HepG2 (cell line): ENCODE data around the gene NOTUM. TPM values are rescaled to one million over a fixed set of nuclear protein-coding genes. Genes with fewer than 3 reads are reported as not detected.

Experiments used
- CBFB ChIP-seq: sonication (generic); formaldehyde crosslinking; IDR thresholded peaks from 2 replicates; pipeline ENCODE4 v1.4.0; 2020; ENCODE audit warnings: missing genetic modification reagents
- FOXM1 ChIP-seq: sonication (generic); formaldehyde crosslinking; IDR thresholded peaks from 2 replicates; pipeline ENCODE4 v1.5.0; 2020; ENCODE audit warnings: missing genetic modification reagents
- GMEB2 ChIP-seq: IDR thresholded peaks from 2 replicates; pipeline ENCODE4 v1.6.1; 2016; ENCODE audit warnings: missing biosample characterization, missing genetic modification reagents, low read depth
- HINFP ChIP-seq: sonication (generic); formaldehyde crosslinking; IDR thresholded peaks from 2 replicates; pipeline ENCODE4 v1.4.0; 2020; ENCODE audit warnings: low read depth, mild to moderate bottlenecking, missing genetic modification reagents
- HNRNPH1 ChIP-seq: fragments of 200-400 bp; formaldehyde crosslinking; optimal IDR thresholded peaks from 2 replicates; pipeline ENCODE3; 2017; ENCODE audit warnings: mild to moderate bottlenecking, low read depth, low read length
- HNRNPLL ChIP-seq: fragments of 200-400 bp; formaldehyde crosslinking; IDR thresholded peaks from 2 replicates; pipeline ENCODE4 v1.6.1; 2017; ENCODE audit warnings: mild to moderate bottlenecking, low read depth, low read length; ENCODE audit not compliant: poor library complexity, severe bottlenecking
- HOXD1 ChIP-seq: sonication (generic); formaldehyde crosslinking; IDR thresholded peaks from 2 replicates; pipeline ENCODE4 v1.5.0; 2020; ENCODE audit warnings: missing genetic modification reagents
- MATR3 ChIP-seq: sonication (generic); formaldehyde crosslinking; IDR thresholded peaks from 2 replicates; pipeline ENCODE4 v1.4.0; 2020; ENCODE audit warnings: missing genetic modification reagents
- MED8 ChIP-seq: sonication (generic); formaldehyde crosslinking; IDR thresholded peaks from 2 replicates; pipeline ENCODE4 v1.8.1; 2023; ENCODE audit warnings: mild to moderate bottlenecking, missing genetic modification reagents; ENCODE audit not compliant: insufficient replicate concordance
- SP1 ChIP-seq, 2 experiments: fragments of 450-650 bp in 1 of 2; sonication (generic) in 1 of 2; formaldehyde crosslinking in 1 of 2; IDR thresholded peaks; 2 replicates each; pipeline versions ENCODE4 v1.4.0 to v1.6.1; 2016 to 2020; ENCODE audit warnings: missing genetic modification reagents in 1 of 2
- SP2 ChIP-seq: sonication (generic); formaldehyde crosslinking; IDR thresholded peaks from 2 replicates; pipeline ENCODE4 v1.5.1; 2020; ENCODE audit warnings: mild to moderate bottlenecking, missing genetic modification reagents
- SRSF4 ChIP-seq: fragments of 200-400 bp; formaldehyde crosslinking; IDR thresholded peaks from one replicate; pipeline ENCODE4 v1.6.1; 2018; ENCODE audit warnings: mild to moderate bottlenecking, low read depth, low read length, moderate library complexity; ENCODE audit not compliant: poor library complexity, severe bottlenecking
- SSRP1 ChIP-seq: IDR thresholded peaks from 2 replicates; pipeline ENCODE4 v1.6.1; 2016; ENCODE audit warnings: control low read depth
- TAF15 ChIP-seq: fragments of 200-400 bp; formaldehyde crosslinking; IDR thresholded peaks from one replicate; pipeline ENCODE4 v1.6.1; 2018; ENCODE audit warnings: mild to moderate bottlenecking, low read depth, low read length; ENCODE audit not compliant: poor library complexity, severe bottlenecking
- ZBTB3 ChIP-seq: sonication (generic); formaldehyde crosslinking; IDR thresholded peaks from 2 replicates; pipeline ENCODE4 v1.4.0; 2020; ENCODE audit warnings: low read depth, mild to moderate bottlenecking, moderate library complexity, missing genetic modification reagents, borderline replicate concordance
- ZBTB42 ChIP-seq: sonication (generic); formaldehyde crosslinking; IDR thresholded peaks from 2 replicates; pipeline ENCODE4 v1.5.0; 2020; ENCODE audit warnings: mild to moderate bottlenecking, missing genetic modification reagents
- ZFY ChIP-seq: sonication (generic); formaldehyde crosslinking; IDR thresholded peaks from 2 replicates; pipeline ENCODE4 v1.4.0; 2020; ENCODE audit warnings: missing genetic modification reagents
- ZNF274 ChIP-seq: sonication (generic); formaldehyde crosslinking; IDR thresholded peaks from 2 replicates; pipeline ENCODE4 v1.5.1; 2020; ENCODE audit warnings: mild to moderate bottlenecking, missing genetic modification reagents
- ZNF317 ChIP-seq: sonication (generic); formaldehyde crosslinking; IDR thresholded peaks from 2 replicates; pipeline ENCODE4 v1.5.0; 2020; ENCODE audit warnings: mild to moderate bottlenecking, missing genetic modification reagents
- ZNF329 ChIP-seq: sonication (generic); formaldehyde crosslinking; IDR thresholded peaks from 2 replicates; pipeline ENCODE4 v1.9.0; 2021; ENCODE audit warnings: low read depth, mild to moderate bottlenecking, missing genetic modification reagents
- ZNF354B ChIP-seq: sonication (generic); formaldehyde crosslinking; IDR thresholded peaks from 2 replicates; pipeline ENCODE4 v1.8.0; 2022; ENCODE audit warnings: mild to moderate bottlenecking, missing genetic modification reagents
- ZNF512 ChIP-seq: sonication (generic); formaldehyde crosslinking; IDR thresholded peaks from 2 replicates; pipeline ENCODE4 v1.4.0; 2020; ENCODE audit warnings: mild to moderate bottlenecking, missing genetic modification reagents
- polyA plus RNA-seq, 8 experiments: library from polyadenylated mRNA; depleted of rRNA in 3 of 8; stranded (reverse) in 7 of 8; unstranded in 1 of 8; fragments of >200 nt; fragmentation: Illumina TruSeq in 4 of 8; extraction: Trizol in 4 of 8; gene quantifications; 2 replicates each; pipeline versions ENCODE4 v1.2.1 to v1.2.3, GENCODE V29; 2011 to 2016; ENCODE audit warnings: low read depth in 4 of 8, missing spikeins in 1 of 8, mixed read lengths in 1 of 8; ENCODE audit not compliant: insufficient read depth in 1 of 8
- total RNA-seq, 5 experiments: library from RNA; depleted of rRNA; stranded (reverse); fragments of >200 nt; fragmentation: Illumina TruSeq; extraction: Trizol; gene quantifications; 2 replicates each; pipeline ENCODE4 v1.2.3, GENCODE V29; 2016; ENCODE audit warnings: low read depth in 1 of 5
- TF ChIP-seq, protein P1 (sequence below): sonication (generic); formaldehyde crosslinking; IDR thresholded peaks from 2 replicates; pipeline ENCODE4 v1.8.0; 2022; ENCODE audit warnings: missing genetic modification reagents, mild to moderate bottlenecking, inconsistent platforms, borderline replicate concordance

Gene NOTUM
- total and polyA plus RNA-seq, 2 of the 13 experiments (the other 11 are each of a cell fraction or from before 2014, with no cell fraction given): 150 to 160 TPM

DNA sequence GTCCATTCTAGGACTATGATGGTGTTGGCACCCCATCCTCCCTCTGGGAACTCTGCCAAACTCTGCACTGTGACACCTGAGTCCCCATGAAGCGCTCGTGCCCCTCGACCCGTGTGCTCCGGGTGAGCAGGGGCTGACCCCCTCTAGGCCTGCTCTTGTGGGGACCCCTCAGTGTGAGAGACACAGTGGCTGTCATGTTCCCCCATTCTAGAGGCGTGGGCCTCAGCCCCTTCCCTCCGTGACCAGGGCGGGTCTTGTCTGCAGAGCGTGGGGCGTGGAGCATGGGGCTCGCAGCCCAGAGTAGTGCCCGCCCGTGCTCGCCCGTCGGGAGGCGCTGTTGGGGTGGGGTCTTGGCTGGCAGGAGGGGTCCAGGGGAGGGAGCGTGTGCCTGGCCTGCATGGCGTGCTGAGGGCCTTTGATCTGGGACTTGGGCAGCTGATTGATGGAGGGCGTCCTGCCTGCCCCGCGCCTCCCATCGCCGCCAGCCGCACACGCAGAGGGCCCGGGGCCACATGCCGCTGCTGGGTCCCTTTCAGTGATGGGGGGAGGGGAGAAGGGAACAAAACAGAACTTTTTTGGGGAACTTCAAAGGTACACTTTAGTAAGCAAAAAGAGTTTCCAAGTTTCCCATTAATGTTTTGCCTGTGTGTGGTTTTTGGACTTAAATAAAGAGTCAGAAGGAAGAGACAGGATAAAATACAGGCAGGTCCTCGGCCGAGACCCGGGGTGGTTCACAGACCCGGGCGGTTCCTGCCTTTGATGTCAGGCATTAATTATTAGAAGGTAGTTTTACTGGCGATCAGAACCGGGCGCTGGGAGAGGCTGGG lies 39.2 kb upstream of the NOTUM start (continued):
- TF ChIP-seq MATR3 (CRISPR knock-in tag) (no peak), SSRP1 (CRISPR knock-in tag) (peak; percentile 96), SRSF4 (no peak), ZNF274 (CRISPR knock-in tag) (peak; percentile 74; the same call in 1 of the 2 replicates), HNRNPH1 (no peak), ZNF329 (CRISPR knock-in tag) (peak; percentile 46), CBFB (CRISPR knock-in tag) (peak; percentile 83; the same call in 1 of the 2 replicates), ZNF354B (CRISPR knock-in tag) (no peak; the same call in 1 of the 2 replicates), SP1 (IDR thresholded peaks at IDR 0.05) (no peak), SP1 (CRISPR knock-in tag; IDR thresholded peaks at IDR 0.05) (peak; percentile 62; the same call in 1 of the 2 replicates), ZFY (CRISPR knock-in tag) (peak; percentile 65), SP2 (CRISPR knock-in tag) (peak; percentile 58; the same call in 1 of the 2 replicates), GMEB2 (CRISPR knock-in tag) (no peak; the same call in 1 of the 2 replicates), ZNF317 (peak; percentile 40), ZBTB42 (peak; percentile 60; the same call in 1 of the 2 replicates), TAF15 (peak; percentile 99), ZNF512 (peak; percentile 74; the same call in 1 of the 2 replicates), FOXM1 (CRISPR knock-in tag) (no peak), HNRNPLL (peak; percentile 58), ZBTB3 (CRISPR knock-in tag) (peak; percentile 43; the same call in 1 of the 2 replicates), HINFP (CRISPR knock-in tag) (no peak), MED8 (CRISPR knock-in tag) (peak; percentile 42), HOXD1 (CRISPR knock-in tag) (peak; percentile 97)
- TF ChIP-seq, protein P1, sequence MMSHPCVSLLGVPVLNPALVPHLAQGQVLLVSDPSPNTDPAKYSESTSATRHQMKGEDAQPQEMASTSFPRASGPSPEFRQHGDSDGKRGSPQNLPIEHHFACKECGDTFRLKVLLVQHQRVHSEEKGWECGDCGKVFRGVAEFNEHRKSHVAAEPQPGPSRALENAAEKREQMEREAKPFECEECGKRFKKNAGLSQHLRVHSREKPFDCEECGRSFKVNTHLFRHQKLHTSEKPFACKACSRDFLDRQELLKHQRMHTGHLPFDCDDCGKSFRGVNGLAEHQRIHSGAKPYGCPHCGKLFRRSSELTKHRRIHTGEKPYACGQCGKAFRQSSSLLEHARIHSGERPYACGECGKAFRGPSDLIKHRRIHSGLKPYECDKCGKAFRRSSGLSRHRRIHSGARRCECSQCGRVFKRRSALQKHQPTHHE (CRISPR knock-in tag): peak; percentile 84; the same call in 1 of the 2 replicates
